ENCODE results near the gene ZNF669.
A peak's percentile ranks its signal among the peaks of the same experiment; 100 is the strongest.

The ZNF669 gene

GRCh38 chr1:247111259-247111699 is 7.1 kb upstream of the ZNF669 start:
- no peak for DNase-seq (ENCODE audit: low read depth in 2 of 2)

- DNase-seq (ENCODE audit: low read depth in 2 of 2) = peak in 1 of 2 donors; percentile 21
Measured at GRCh38 chr1:247110627-247111258, 6.6 kb upstream of the ZNF669 start.

GRCh38 chr1:247107694-247108093 is 3.5 kb upstream of the ZNF669 start:
- DNase-seq (ENCODE audit: low read depth in 2 of 2) = no peak

GRCh38 chr1:247105966-247106365 is 1.8 kb upstream of the ZNF669 start:
- no peak for DNase-seq (ENCODE audit: low read depth in 2 of 2)

- no peak for DNase-seq (ENCODE audit: low read depth in 2 of 2)
Measured at GRCh38 chr1:247104965-247105364, 809 bp upstream of the ZNF669 start.

GRCh38 chr1:247102381-247102780 is 1.8 kb downstream of the ZNF669 start:
- no peak for DNase-seq (ENCODE audit: low read depth in 2 of 2)

- no peak for DNase-seq (ENCODE audit: low read depth in 2 of 2)
Measured at GRCh38 chr1:247100676-247101279, 3.4 kb downstream of the ZNF669 start.

- no peak for DNase-seq (ENCODE audit: low read depth in 2 of 2)
Measured at GRCh38 chr1:247096958-247097357, 7.2 kb downstream of the ZNF669 start.

GRCh38 chr1:247096544-247096943 is 7.6 kb downstream of the ZNF669 start:
- no peak for DNase-seq (ENCODE audit: low read depth in 2 of 2)

GRCh38 chr1:247096112-247096511 is 8.0 kb downstream of the ZNF669 start:
- no peak for DNase-seq (ENCODE audit: low read depth in 2 of 2)

GRCh38 chr1:247090455-247090854 is 13.7 kb downstream of the ZNF669 start:
- no peak for DNase-seq (ENCODE audit: low read depth in 2 of 2)

- no peak for DNase-seq (ENCODE audit: low read depth in 2 of 2)
Measured at GRCh38 chr1:247089616-247090375, 14.4 kb downstream of the ZNF669 start.

- DNase-seq (ENCODE audit: low read depth in 2 of 2) = no peak
Measured at GRCh38 chr1:247088967-247089366, 15.2 kb downstream of the ZNF669 start.

- no peak for DNase-seq (ENCODE audit: low read depth in 2 of 2)
Measured at GRCh38 chr1:247087256-247087655, 16.9 kb downstream of the ZNF669 start.

GRCh38 chr1:247085310-247085709 is 18.8 kb downstream of the ZNF669 start:
- no peak for DNase-seq (ENCODE audit: low read depth in 2 of 2)

- DNase-seq (ENCODE audit: low read depth in 2 of 2) = no peak
Measured at GRCh38 chr1:247084771-247085170, 19.4 kb downstream of the ZNF669 start.

GRCh38 chr1:247079141-247079874 is 24.8 kb downstream of the ZNF669 start:
- DNase-seq (ENCODE audit: low read depth in 2 of 2) = no peak

GRCh38 chr1:247078258-247079140 is 25.7 kb downstream of the ZNF669 start, which contains the start of gene ZNF670:
Gene ZNF670 (minus strand): TSS chr1:247078811. CDS start chr1:247078596, 215 bp downstream.
- DNase-seq (ENCODE audit: low read depth in 2 of 2) = peak; percentile 87 to 89

- DNase-seq (ENCODE audit: low read depth in 2 of 2) = no peak
Measured at GRCh38 chr1:247077876-247078257, 26.3 kb downstream of the ZNF669 start.

- no peak for DNase-seq (ENCODE audit: low read depth in 2 of 2)
Measured at GRCh38 chr1:247077213-247077612, 26.9 kb downstream of the ZNF669 start.

- DNase-seq (ENCODE audit: low read depth in 2 of 2) = no peak
Measured at GRCh38 chr1:247070645-247071044, 33.5 kb downstream of the ZNF669 start.
